ENCODE results near the gene PP2D1.

GRCh38 chr3:19961960-19962359 lies 50.1 kb downstream of the PP2D1 start:
- TF ChIP-seq NFYB (IDR thresholded peaks at IDR 0.05; ENCODE audit: extremely low read depth, insufficient read length) (no peak), TEAD4 (IDR thresholded peaks at IDR 0.05; ENCODE audit: low read length) (no peak), TEAD4 (CRISPR knock-in tag; IDR thresholded peaks at IDR 0.05; ENCODE audit: borderline replicate concordance) (no peak), ZEB2 (IDR thresholded peaks at IDR 0.05) (no peak), REST (IDR thresholded peaks at IDR 0.05; ENCODE audit: borderline replicate concordance) (no peak), REST (CRISPR knock-in tag; IDR thresholded peaks at IDR 0.05; ENCODE audit: low read depth) (no peak), SAFB2 (IDR thresholded peaks at IDR 0.05; ENCODE audit: borderline replicate concordance, low read depth, low read length, severe bottlenecking) (no peak), ZSCAN29 (IDR thresholded peaks at IDR 0.05) (no peak)
- TF ChIP-seq, protein P1, sequence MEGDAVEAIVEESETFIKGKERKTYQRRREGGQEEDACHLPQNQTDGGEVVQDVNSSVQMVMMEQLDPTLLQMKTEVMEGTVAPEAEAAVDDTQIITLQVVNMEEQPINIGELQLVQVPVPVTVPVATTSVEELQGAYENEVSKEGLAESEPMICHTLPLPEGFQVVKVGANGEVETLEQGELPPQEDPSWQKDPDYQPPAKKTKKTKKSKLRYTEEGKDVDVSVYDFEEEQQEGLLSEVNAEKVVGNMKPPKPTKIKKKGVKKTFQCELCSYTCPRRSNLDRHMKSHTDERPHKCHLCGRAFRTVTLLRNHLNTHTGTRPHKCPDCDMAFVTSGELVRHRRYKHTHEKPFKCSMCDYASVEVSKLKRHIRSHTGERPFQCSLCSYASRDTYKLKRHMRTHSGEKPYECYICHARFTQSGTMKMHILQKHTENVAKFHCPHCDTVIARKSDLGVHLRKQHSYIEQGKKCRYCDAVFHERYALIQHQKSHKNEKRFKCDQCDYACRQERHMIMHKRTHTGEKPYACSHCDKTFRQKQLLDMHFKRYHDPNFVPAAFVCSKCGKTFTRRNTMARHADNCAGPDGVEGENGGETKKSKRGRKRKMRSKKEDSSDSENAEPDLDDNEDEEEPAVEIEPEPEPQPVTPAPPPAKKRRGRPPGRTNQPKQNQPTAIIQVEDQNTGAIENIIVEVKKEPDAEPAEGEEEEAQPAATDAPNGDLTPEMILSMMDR (IDR thresholded peaks at IDR 0.05 in 2 of 3, conservative IDR thresholded peaks at IDR 0.05 in 1 of 3; ENCODE audit: insufficient read depth in 2 of 3, low read depth in 1 of 3, low read length in 3 of 3), result no peak
- TF ChIP-seq, protein P2, sequence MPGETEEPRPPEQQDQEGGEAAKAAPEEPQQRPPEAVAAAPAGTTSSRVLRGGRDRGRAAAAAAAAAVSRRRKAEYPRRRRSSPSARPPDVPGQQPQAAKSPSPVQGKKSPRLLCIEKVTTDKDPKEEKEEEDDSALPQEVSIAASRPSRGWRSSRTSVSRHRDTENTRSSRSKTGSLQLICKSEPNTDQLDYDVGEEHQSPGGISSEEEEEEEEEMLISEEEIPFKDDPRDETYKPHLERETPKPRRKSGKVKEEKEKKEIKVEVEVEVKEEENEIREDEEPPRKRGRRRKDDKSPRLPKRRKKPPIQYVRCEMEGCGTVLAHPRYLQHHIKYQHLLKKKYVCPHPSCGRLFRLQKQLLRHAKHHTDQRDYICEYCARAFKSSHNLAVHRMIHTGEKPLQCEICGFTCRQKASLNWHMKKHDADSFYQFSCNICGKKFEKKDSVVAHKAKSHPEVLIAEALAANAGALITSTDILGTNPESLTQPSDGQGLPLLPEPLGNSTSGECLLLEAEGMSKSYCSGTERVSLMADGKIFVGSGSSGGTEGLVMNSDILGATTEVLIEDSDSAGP (CRISPR knock-in tag; IDR thresholded peaks at IDR 0.05), result no peak

Measured in K562 (cell line).